Heart left ventricle (tissue), 13 donors: ENCODE results near the gene EARS2.
"Not testable (repeated sequence)": the region's sequence is repeated elsewhere in the genome, so short reads cannot be mapped to it uniquely, and the experiment has no call there.

Source experiments
- POLR2A ChIP-seq, 2 donors: fragments of 450-650 bp; IDR thresholded peaks; one replicate each; pipeline ENCODE4 v1.6.1; 2017; ENCODE audit warnings: antibody characterized with exemption in 2 of 2, mild to moderate bottlenecking in 2 of 2, moderate library complexity in 2 of 2
- TF ChIP-seq, protein P1 (sequence below), 12 donors: fragments of 200-600 bp; sonication (generic) in 4 of 12; IDR thresholded peaks; one replicate each; pipeline versions ENCODE4 v1.5.0 to v1.8.0; 2018 to 2022; ENCODE audit warnings: antibody characterized with exemption in 12 of 12, mild to moderate bottlenecking in 5 of 12
- donor health status: ischemic (EF 13 %, LVEDD 7.1; RV severe dilation, severe dysfunction).
- donor health status: DM: no; HTN: yes; CAD: no.
- donor health status: DM: no; HTN: no; CAD: no.
- donor health status: ischemic (EF 25% LVEDD 6.9; RV normal size, moderate dysfunction).
- donor health status: ischemic (EF 25% LVEDD 5.7; RV mildly dilated, moderate dysfunction).
- donor health status: ischemic (EF 35%, LVEDD 5.7; RV mildly dilated, moderate dysfunction).
- donor health status: nonischemic (EF 11% LVEDD 7.7; RV severe dilation, severe dysfunction).
- donor health status: DM: yes; HTN: yes; CAD: no.
- donor health status: PGD.
- donor health status: ischemic (EF 29% LVEDD 5.4; RV normal size, mild dysfunction).
- donor health status: nonischemic (EF 23%, LVEDD 6.1; RV moderate dilation, normal function).

- TF ChIP-seq POLR2A (IDR thresholded peaks at IDR 0.05): not testable (repeated sequence)
- TF ChIP-seq, protein P1, sequence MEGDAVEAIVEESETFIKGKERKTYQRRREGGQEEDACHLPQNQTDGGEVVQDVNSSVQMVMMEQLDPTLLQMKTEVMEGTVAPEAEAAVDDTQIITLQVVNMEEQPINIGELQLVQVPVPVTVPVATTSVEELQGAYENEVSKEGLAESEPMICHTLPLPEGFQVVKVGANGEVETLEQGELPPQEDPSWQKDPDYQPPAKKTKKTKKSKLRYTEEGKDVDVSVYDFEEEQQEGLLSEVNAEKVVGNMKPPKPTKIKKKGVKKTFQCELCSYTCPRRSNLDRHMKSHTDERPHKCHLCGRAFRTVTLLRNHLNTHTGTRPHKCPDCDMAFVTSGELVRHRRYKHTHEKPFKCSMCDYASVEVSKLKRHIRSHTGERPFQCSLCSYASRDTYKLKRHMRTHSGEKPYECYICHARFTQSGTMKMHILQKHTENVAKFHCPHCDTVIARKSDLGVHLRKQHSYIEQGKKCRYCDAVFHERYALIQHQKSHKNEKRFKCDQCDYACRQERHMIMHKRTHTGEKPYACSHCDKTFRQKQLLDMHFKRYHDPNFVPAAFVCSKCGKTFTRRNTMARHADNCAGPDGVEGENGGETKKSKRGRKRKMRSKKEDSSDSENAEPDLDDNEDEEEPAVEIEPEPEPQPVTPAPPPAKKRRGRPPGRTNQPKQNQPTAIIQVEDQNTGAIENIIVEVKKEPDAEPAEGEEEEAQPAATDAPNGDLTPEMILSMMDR (IDR thresholded peaks at IDR 0.05): not testable (repeated sequence)
Measured at GRCh38 chr16:23483492-23483891, 73.7 kb downstream of the EARS2 start.
